OCI-LY7 (cell line): Measurements from ENCODE around the gene DLGAP1. TPM values are rescaled to one million over a fixed set of nuclear protein-coding genes. Genes with fewer than 3 reads are reported as not detected.

Experiments used
- BruUV-seq: library from RNA; stranded (reverse); fragments of 400-500 nt; replicated peaks from 2 replicates; lab custom pipeline; 2021; lab: Mats Ljungman, UMichigan
- CTCF ChIA-PET: fragments of 300-600 bp; sonication (Branson Sonifier 250); formaldehyde crosslinking; loops from one replicate; lab custom pipeline; 2022; ENCODE audit warnings: antibody characterized with exemption; ENCODE audit not compliant: unreplicated experiment; lab: Charles Lee
- POLR2A ChIA-PET: fragments of 300-600 bp; sonication (Branson Sonifier 250); formaldehyde crosslinking; loops from one replicate; lab custom pipeline; 2022; ENCODE audit warnings: antibody characterized with exemption; lab: Charles Lee
- DNase-seq: peaks from one replicate; pipeline ENCODE4 v3.0.0-alpha.2; 2015; ENCODE audit warnings: low spot score
- H2AFZ ChIP-seq: fragments of 200-600 bp; sonication (generic), shearing (Covaris generic); 2 replicates; pipeline ENCODE4 v1.6.1; 2014; ENCODE audit warnings: mild to moderate bottlenecking, antibody characterized with exemption, low read length, moderate library complexity
- H3K27ac ChIP-seq: fragments of 200-600 bp; sonication (generic); 2 replicates; pipeline ENCODE4 v1.5.1; 2014; ENCODE audit warnings: mixed run types, low read depth, mild to moderate bottlenecking, moderate library complexity, low read length, inconsistent platforms; ENCODE audit not compliant: poor library complexity, severe bottlenecking
- H3K36me3 ChIP-seq: fragments of 200-600 bp; sonication (generic); 2 replicates; pipeline ENCODE4 v1.6.1; 2014; ENCODE audit warnings: mild to moderate bottlenecking, antibody characterized with exemption, low read length, moderate library complexity, mixed read lengths; ENCODE audit not compliant: insufficient read depth
- H3K4me1 ChIP-seq: fragments of 200-600 bp; sonication (generic); 2 replicates; pipeline ENCODE4 v1.5.1; 2014; ENCODE audit warnings: mild to moderate bottlenecking, low read length; ENCODE audit not compliant: insufficient read depth, poor library complexity, severe bottlenecking
- H3K4me2 ChIP-seq: fragments of 200-600 bp; sonication (generic); 2 replicates; pipeline ENCODE4 v1.6.1; 2014; ENCODE audit warnings: mild to moderate bottlenecking, low read length
- H3K4me3 ChIP-seq: fragments of 200-600 bp; sonication (generic); 2 replicates; pipeline ENCODE4 v1.5.1; 2014; ENCODE audit warnings: mild to moderate bottlenecking, low read depth, low read length; ENCODE audit not compliant: poor library complexity, severe bottlenecking
- H3K79me2 ChIP-seq: fragments of 200-600 bp; sonication (generic); 2 replicates; pipeline ENCODE4 v1.6.1; 2016; ENCODE audit warnings: low read depth, mild to moderate bottlenecking, low read length, moderate library complexity, mixed read lengths; ENCODE audit not compliant: insufficient read depth
- H3K9me2 ChIP-seq: fragments of 200-600 bp; sonication (generic); 2 replicates; pipeline ENCODE4 v1.6.1; 2016; ENCODE audit warnings: mild to moderate bottlenecking, low read length, mixed read lengths; ENCODE audit not compliant: insufficient read depth
- H3K9me3 ChIP-seq: fragments of 200-600 bp; sonication (generic); 2 replicates; pipeline ENCODE4 v1.6.1; 2014; ENCODE audit warnings: mild to moderate bottlenecking, mixed run types, low read length, mixed read lengths
- H4K20me1 ChIP-seq: fragments of 200-600 bp; sonication (generic); 2 replicates; pipeline ENCODE4 v1.6.1; 2014; ENCODE audit warnings: mild to moderate bottlenecking, antibody characterized with exemption, low read length, moderate library complexity, mixed read lengths; ENCODE audit not compliant: insufficient read depth
- EZH2phosphoT487 ChIP-seq: fragments of 200-600 bp; sonication (generic); IDR thresholded peaks from 2 replicates; pipeline ENCODE4 v1.6.1; 2018; ENCODE audit warnings: low read depth, borderline replicate concordance, mild to moderate bottlenecking, mixed run types, antibody characterized with exemption, low read length, moderate library complexity, mixed read lengths
- intact Hi-C: fragments of 100-400 bp; cut with micrococcal nuclease; formaldehyde crosslinking; loops from one replicate; pipeline ENCODE4 v1.10.0; 2022; ENCODE audit not compliant: unreplicated experiment
- total RNA-seq, 2 experiments: library from RNA; depleted of rRNA in 1 of 2; stranded (reverse); fragments of >200 nt in 1 of 2; shearing (Covaris generic) in 1 of 2; gene quantifications; 2 replicates each; pipeline ENCODE4 v1.2.3, GENCODE V29; 2014 to 2022
- TF ChIP-seq, protein P1 (sequence below): fragments of 200-600 bp; sonication (generic); conservative IDR thresholded peaks from 2 replicates; pipeline ENCODE4 v1.5.1; 2014; ENCODE audit warnings: mild to moderate bottlenecking, antibody characterized with exemption, low read length, moderate library complexity, mixed read lengths

The DLGAP1 gene
- total RNA-seq, 2 experiments from 2014 or later: 0.22 TPM; not detected in 1

DNA sequence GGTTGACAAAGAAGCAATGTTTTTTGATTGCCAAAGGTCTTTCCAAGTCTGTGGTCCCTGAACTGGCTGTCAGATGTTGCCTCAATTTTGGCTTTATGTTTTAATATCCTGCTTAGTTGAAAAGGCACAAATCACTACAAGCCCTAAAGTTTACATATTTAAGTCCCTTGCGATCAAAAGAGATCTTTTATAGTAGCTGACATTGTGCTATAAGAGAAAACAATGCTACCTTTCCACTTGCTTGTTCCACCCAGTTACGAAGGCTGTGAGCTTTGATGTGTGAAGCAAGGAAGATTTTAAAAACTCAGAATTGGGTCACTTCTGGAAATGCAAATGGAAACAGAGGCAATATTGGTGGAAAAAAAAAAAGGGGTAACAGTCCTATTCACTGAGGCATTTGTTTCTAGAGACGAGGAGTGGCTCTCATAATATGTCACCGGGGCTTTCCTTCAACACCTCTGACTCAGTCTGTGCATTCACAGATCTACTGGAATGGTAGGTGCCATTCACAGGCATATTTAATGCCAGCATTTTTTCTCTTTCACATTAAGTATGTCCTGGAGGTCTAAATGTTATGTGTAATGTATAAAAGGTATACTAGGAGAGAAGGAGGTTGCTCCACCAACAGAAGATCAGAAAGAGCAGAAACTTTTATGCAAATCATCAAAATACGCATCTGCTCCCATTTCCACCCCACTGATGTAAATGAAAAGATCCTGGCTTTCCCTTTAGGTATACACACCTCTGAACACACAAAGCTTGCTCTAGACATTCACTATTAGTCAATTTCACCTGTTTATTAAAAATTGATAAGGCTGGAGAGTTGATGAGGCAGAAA is 913.3 kb downstream of the DLGAP1 start:
- Histone ChIP-seq H3K4me2 (peak overlapping the region; percentile 25), H3K9me3 (no peaks in the 10 kb centered on the region), H3K4me1 (peaks cover 22% of the 10 kb centered on the region), H3K27ac (no peak overlapping the region), H4K20me1 (no peaks in the 10 kb centered on the region), H3K4me3 (no peak overlapping the region), H3K79me2 (no peaks in the 10 kb centered on the region), H3K36me3 (no peaks in the 10 kb centered on the region), H2AFZ (peak overlapping the region; percentile 69; the same call in 1 of the 2 replicates), H3K9me2 (no peaks in the 10 kb centered on the region)
- no peak for TF ChIP-seq EZH2phosphoT487
- TF ChIP-seq, protein P1, sequence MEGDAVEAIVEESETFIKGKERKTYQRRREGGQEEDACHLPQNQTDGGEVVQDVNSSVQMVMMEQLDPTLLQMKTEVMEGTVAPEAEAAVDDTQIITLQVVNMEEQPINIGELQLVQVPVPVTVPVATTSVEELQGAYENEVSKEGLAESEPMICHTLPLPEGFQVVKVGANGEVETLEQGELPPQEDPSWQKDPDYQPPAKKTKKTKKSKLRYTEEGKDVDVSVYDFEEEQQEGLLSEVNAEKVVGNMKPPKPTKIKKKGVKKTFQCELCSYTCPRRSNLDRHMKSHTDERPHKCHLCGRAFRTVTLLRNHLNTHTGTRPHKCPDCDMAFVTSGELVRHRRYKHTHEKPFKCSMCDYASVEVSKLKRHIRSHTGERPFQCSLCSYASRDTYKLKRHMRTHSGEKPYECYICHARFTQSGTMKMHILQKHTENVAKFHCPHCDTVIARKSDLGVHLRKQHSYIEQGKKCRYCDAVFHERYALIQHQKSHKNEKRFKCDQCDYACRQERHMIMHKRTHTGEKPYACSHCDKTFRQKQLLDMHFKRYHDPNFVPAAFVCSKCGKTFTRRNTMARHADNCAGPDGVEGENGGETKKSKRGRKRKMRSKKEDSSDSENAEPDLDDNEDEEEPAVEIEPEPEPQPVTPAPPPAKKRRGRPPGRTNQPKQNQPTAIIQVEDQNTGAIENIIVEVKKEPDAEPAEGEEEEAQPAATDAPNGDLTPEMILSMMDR: no peak
- POLR2A ChIA-PET: interaction anchor here (0.6 to 0.8 kb wide), 3 partner anchors 9 to 154 kb away, joined by 3 read pairs; no protein-coding TSS in a partner anchor
- CTCF ChIA-PET: interaction anchor here (1.0 kb wide), 1 partner anchor 44 kb away, joined by 3 read pairs; no protein-coding TSS in a partner anchor
- BruUV-seq: no TSS peak
- intact Hi-C loops: no loop called here
- DNase-seq: no peak

- Histone ChIP-seq H3K27ac (no peak overlapping the region), H3K4me1 (peaks cover 20% of the 10 kb centered on the region), H3K79me2 (no peaks in the 10 kb centered on the region), H3K36me3 (no peaks in the 10 kb centered on the region), H4K20me1 (no peaks in the 10 kb centered on the region), H3K9me2 (no peaks in the 10 kb centered on the region), H3K4me3 (no peak overlapping the region), H3K4me2 (no peak overlapping the region), H2AFZ (peak overlapping the region; percentile 69; the same call in 1 of the 2 replicates), H3K9me3 (no peaks in the 10 kb centered on the region)
- TF ChIP-seq, protein P1: no peak
- no peak for TF ChIP-seq EZH2phosphoT487
- intact Hi-C loops: no loop called here
- BruUV-seq: no TSS peak
- CTCF ChIA-PET: interaction anchor here (1.0 kb wide), 1 partner anchor 44 kb away, joined by 3 read pairs; no protein-coding TSS in a partner anchor
- no peak for DNase-seq
- POLR2A ChIA-PET: interaction anchor here (0.6 to 0.8 kb wide), 3 partner anchors 9 to 627 kb away, joined by 3 to 4 read pairs (median 3); no protein-coding TSS in a partner anchor
Measured at GRCh38 chr18:3540805-3541548, 914.1 kb downstream of the DLGAP1 start.
